Activated naive CD4-positive, alpha-beta T cell treated with anti-CD3 and anti-CD28 coated beads for 36 hours (primary cell): ENCODE results near the gene HOXA9. TPM values are rescaled to one million over a fixed set of nuclear protein-coding genes. Genes with fewer than 3 reads are reported as not detected.

Source experiments
- CTCF ChIA-PET: fragments of 350-600 bp; sonication (Branson Sonifier 250); formaldehyde crosslinking; loops from one replicate; lab custom pipeline; 2021; ENCODE audit warnings: antibody characterized with exemption; lab: Charles Lee
- DNase-seq: peaks from one replicate; pipeline ENCODE4 v3.0.0-alpha.2; 2020
- H3K27ac Mint-ChIP-seq: one replicate; pipeline ENCODE4 v1.8.0; 2021; ENCODE audit warnings: mild to moderate bottlenecking, mixed read lengths
- H3K27me3 Mint-ChIP-seq: one replicate; pipeline ENCODE4 v1.8.0; 2021; ENCODE audit warnings: low read depth, mixed read lengths
- H3K36me3 Mint-ChIP-seq: one replicate; pipeline ENCODE4 v1.8.0; 2021; ENCODE audit warnings: low read depth, mixed read lengths
- H3K4me1 Mint-ChIP-seq: one replicate; pipeline ENCODE4 v1.8.0; 2021; ENCODE audit warnings: low read depth, mixed read lengths
- H3K4me3 Mint-ChIP-seq: one replicate; pipeline ENCODE4 v1.8.0; 2021; ENCODE audit warnings: mild to moderate bottlenecking, moderate library complexity, mixed read lengths
- H3K9me3 Mint-ChIP-seq: one replicate; pipeline ENCODE4 v1.8.0; 2021; ENCODE audit warnings: mixed read lengths
- intact Hi-C: fragments of 100-400 bp; cut with micrococcal nuclease; formaldehyde crosslinking; loops from one replicate; pipeline ENCODE4 v1.15.1; 2023
- total RNA-seq, 2 experiments: library from RNA; stranded (reverse); gene quantifications; one replicate each; pipeline ENCODE4 v1.2.3, GENCODE V29; 2021

HOXA9 gene
- total RNA-seq, 2 experiments from 2014 or later, result not detected

GRCh38 chr7:27126596-27127327 is 38.6 kb downstream of the HOXA9 start:
- intact Hi-C loops, result no loop called here
- no peak overlapping the region for H3K4me3 Mint-ChIP-seq
- no peaks in the 10 kb centered on the region for H3K36me3 Mint-ChIP-seq

DNA sequence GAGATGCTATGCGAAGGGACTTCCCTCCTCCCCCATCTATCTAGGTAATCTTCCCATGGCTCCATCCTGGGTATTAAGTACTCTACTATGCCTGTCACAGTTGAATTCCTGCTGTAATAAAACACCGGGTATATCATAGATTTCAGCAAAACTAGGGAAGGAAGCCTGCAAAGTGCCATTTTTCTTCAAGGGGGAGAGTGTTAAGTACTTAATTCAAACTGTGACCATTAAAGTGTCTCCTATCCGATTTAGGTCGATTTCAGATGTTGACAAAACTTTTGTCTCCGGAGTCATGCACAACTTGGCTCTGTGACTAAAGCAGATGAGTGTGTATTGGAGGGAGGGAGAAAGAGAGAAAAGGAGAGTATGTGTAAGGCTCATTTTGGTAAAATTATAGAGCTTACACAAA is 39.3 kb downstream of the HOXA9 start:
- Mint-ChIP-seq H3K4me1 (no peaks in the 10 kb centered on the region), H3K36me3 (no peaks in the 10 kb centered on the region), H3K9me3 (no peaks in the 10 kb centered on the region), H3K27ac (no peak overlapping the region), H3K4me3 (no peak overlapping the region), H3K27me3 (peaks cover 28% of the 10 kb centered on the region)
- intact Hi-C loops, result no loop called here
- CTCF ChIA-PET, result no interaction called here
- DNase-seq, result no peak

More at GRCh38 chr7:27126596-27127327, 38.6 kb downstream of the HOXA9 start:
- H3K27me3 Mint-ChIP-seq, result peaks cover 35% of the 10 kb centered on the region
- no peaks in the 10 kb centered on the region for H3K9me3 Mint-ChIP-seq
- no peak overlapping the region for H3K27ac Mint-ChIP-seq
- CTCF ChIA-PET, result no interaction called here
- no peak for DNase-seq
- no peaks in the 10 kb centered on the region for H3K4me1 Mint-ChIP-seq

- Mint-ChIP-seq H3K4me1 (no peaks in the 10 kb centered on the region), H3K27me3 (peaks cover 28% of the 10 kb centered on the region), H3K4me3 (no peak overlapping the region), H3K9me3 (no peaks in the 10 kb centered on the region), H3K27ac (no peak overlapping the region), H3K36me3 (no peaks in the 10 kb centered on the region)
- intact Hi-C loops, result no loop called here
- CTCF ChIA-PET, result no interaction called here
- DNase-seq, result no peak
Observed at GRCh38 chr7:27124902-27125689, 40.2 kb downstream of the HOXA9 start.

GRCh38 chr7:27124096-27124901 is 41.0 kb downstream of the HOXA9 start:
- DNase-seq, result no peak
- Mint-ChIP-seq H3K36me3 (no peaks in the 10 kb centered on the region), H3K4me3 (no peak overlapping the region), H3K4me1 (no peaks in the 10 kb centered on the region), H3K9me3 (no peaks in the 10 kb centered on the region), H3K27me3 (peaks cover 28% of the 10 kb centered on the region), H3K27ac (no peak overlapping the region)
- CTCF ChIA-PET, result no interaction called here
- intact Hi-C loops, result no loop called here

GRCh38 chr7:27123477-27124053 is 41.8 kb downstream of the HOXA9 start:
- CTCF ChIA-PET, result no interaction called here
- Mint-ChIP-seq H3K9me3 (no peaks in the 10 kb centered on the region), H3K27me3 (peaks cover 24% of the 10 kb centered on the region), H3K4me1 (no peaks in the 10 kb centered on the region), H3K27ac (no peak overlapping the region), H3K36me3 (no peaks in the 10 kb centered on the region), H3K4me3 (no peak overlapping the region)
- DNase-seq, result no peak
- intact Hi-C loops, result no loop called here

- no peak for DNase-seq
- Mint-ChIP-seq H3K4me3 (no peak overlapping the region), H3K36me3 (no peaks in the 10 kb centered on the region), H3K4me1 (no peaks in the 10 kb centered on the region), H3K9me3 (no peaks in the 10 kb centered on the region), H3K27ac (no peak overlapping the region), H3K27me3 (peaks cover 23% of the 10 kb centered on the region)
- CTCF ChIA-PET, result interaction anchor here (0.6 kb wide), 1 partner anchor 68 kb away, joined by 6 read pairs; no protein-coding TSS in a partner anchor
- intact Hi-C loops, result no loop called here
Observed at GRCh38 chr7:27123007-27123476, 42.3 kb downstream of the HOXA9 start.

DNA sequence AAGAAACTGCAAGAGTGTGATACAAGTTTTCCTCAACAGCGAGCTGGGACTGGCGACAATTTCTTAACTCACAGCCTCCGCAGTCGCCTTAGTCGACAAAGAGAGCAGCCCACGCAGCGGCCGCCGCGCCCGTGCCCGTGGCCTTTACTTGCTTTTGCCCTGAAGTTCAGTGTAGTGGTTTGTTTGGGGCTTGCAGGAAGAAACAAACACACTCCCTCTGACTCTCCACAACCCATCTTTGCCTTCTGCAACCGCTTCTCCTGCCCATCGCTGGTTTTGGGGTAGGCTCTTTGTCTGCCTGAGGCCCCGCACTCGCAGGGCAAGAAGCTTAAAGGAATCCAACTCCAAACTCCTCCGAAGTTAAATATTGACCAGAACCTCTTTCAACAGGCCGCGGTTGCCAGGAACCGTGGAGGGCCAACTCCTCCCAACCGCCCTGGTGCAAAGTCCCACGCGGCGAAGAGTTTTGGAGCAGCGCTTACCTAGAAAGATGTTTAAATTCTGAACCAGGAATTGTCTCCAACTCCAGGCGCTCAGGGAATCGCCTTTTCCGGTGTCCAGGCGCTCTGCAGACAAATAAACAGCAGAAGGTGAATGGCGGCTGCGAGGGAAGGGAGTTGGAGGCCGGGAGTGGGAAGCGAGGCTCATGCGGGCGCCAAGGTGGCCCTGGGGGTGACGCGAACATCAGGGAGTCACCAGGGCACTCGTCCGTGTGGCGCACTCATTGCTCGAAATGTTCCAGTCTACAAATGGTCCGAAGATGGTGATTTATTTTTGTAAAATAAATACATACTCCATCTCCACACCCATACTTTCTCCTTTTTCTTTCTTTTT is 43.0 kb downstream of the HOXA9 start:
- H3K9me3 Mint-ChIP-seq, result no peaks in the 10 kb centered on the region
- no peaks in the 10 kb centered on the region for H3K36me3 Mint-ChIP-seq
- no peak overlapping the region for H3K4me3 Mint-ChIP-seq
- no peaks in the 10 kb centered on the region for H3K4me1 Mint-ChIP-seq
- DNase-seq, result no peak
- CTCF ChIA-PET, result interaction anchor here (0.6 kb wide), 2 partner anchors 67 to 1013 kb away, joined by 3 to 6 read pairs; no protein-coding TSS in a partner anchor
- intact Hi-C loops, result no loop called here
- no peak overlapping the region for H3K27ac Mint-ChIP-seq
- peaks cover 15% of the 10 kb centered on the region for H3K27me3 Mint-ChIP-seq

DNA sequence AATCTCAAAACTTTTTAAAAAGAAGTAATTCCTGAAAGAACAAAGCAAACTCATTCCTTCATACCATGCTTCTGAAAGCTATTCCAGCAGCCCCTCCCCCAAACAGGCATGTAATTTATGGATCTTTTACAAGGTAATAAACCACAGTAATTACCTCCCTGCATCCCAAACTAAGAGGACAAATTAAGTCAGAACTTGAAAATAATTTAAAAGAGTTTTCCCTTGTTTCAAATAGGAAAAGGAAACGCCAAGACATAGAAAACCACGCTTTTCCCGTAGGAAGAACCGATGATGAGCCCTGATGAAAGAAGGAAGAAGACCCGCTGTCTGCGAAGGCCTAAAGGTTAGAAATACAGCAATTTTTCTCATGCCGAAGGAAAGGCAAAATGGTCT is 43.7 kb downstream of the HOXA9 start:
- peaks cover 14% of the 10 kb centered on the region for H3K27me3 Mint-ChIP-seq
- no peak overlapping the region for H3K27ac Mint-ChIP-seq
- intact Hi-C loops, result no loop called here
- H3K4me1 Mint-ChIP-seq, result no peaks in the 10 kb centered on the region
- CTCF ChIA-PET, result interaction anchor here (0.6 kb wide), 1 partner anchor 1012 kb away, joined by 3 read pairs; no protein-coding TSS in a partner anchor
- no peak for DNase-seq
- no peaks in the 10 kb centered on the region for H3K36me3 Mint-ChIP-seq
- H3K9me3 Mint-ChIP-seq, result no peaks in the 10 kb centered on the region
- no peak overlapping the region for H3K4me3 Mint-ChIP-seq

GRCh38 chr7:27119412-27119911 is 45.9 kb downstream of the HOXA9 start:
- H3K9me3 Mint-ChIP-seq, result no peaks in the 10 kb centered on the region
- intact Hi-C loops, result no loop called here
- H3K36me3 Mint-ChIP-seq, result no peaks in the 10 kb centered on the region
- CTCF ChIA-PET, result no interaction called here
- DNase-seq, result no peak
- H3K27me3 Mint-ChIP-seq, result peaks cover 5% of the 10 kb centered on the region
- no peak overlapping the region for H3K27ac Mint-ChIP-seq
- H3K4me1 Mint-ChIP-seq, result no peaks in the 10 kb centered on the region
- H3K4me3 Mint-ChIP-seq, result no peak overlapping the region

- no peak for DNase-seq
- intact Hi-C loops, result no loop called here
- CTCF ChIA-PET, result interaction anchor here (1.2 kb wide), 1 partner anchor 91 kb away, joined by 3 read pairs; no protein-coding TSS in a partner anchor
- Mint-ChIP-seq H3K4me3 (no peak overlapping the region), H3K9me3 (no peaks in the 10 kb centered on the region), H3K4me1 (no peaks in the 10 kb centered on the region), H3K27me3 (peaks cover 3% of the 10 kb centered on the region), H3K27ac (no peak overlapping the region), H3K36me3 (no peaks in the 10 kb centered on the region)
Observed at GRCh38 chr7:27118580-27118979, 46.8 kb downstream of the HOXA9 start.

DNA sequence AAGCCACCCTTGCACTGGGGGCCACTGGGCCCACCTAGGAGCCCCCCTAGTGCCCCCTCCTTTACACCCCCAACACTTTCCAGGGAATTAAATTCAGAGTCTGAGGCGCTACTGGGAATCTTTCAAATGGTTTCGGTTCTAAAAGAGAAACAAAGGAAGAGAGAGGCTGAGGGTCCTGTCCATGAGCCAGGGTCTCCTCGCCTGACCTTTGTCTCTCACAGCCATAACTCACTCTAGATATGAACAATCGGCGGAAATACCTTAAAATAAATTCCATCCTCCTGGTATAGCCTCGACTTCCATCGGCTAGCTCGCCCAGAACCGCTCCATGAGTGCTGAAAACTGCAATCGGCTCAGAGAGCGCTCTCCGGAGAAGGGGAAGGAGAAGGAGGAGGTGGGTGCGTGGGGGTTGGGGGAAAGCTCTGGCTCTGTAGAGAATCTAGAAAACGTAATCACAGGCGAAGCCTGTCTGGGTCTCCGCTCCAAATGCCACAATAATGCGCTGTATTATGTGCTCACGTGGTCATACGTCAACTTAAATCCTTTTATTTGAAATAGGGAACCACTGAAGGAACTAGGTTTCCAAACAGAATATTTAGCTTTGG is 47.3 kb downstream of the HOXA9 start:
- no peak overlapping the region for H3K27ac Mint-ChIP-seq
- intact Hi-C loops, result no loop called here
- CTCF ChIA-PET, result interaction anchor here (0.5 to 1.2 kb wide), 2 partner anchors 14 to 92 kb away, joined by 3 to 4 read pairs; no protein-coding TSS in a partner anchor
- no peaks in the 10 kb centered on the region for H3K4me1 Mint-ChIP-seq
- no peak for DNase-seq
- H3K27me3 Mint-ChIP-seq, result peaks cover 2% of the 10 kb centered on the region
- H3K36me3 Mint-ChIP-seq, result no peaks in the 10 kb centered on the region
- no peak overlapping the region for H3K4me3 Mint-ChIP-seq
- no peaks in the 10 kb centered on the region for H3K9me3 Mint-ChIP-seq
